ENCODE measurements around the gene DNAI1. TPM values are rescaled to one million over a fixed set of nuclear protein-coding genes. Genes with fewer than 3 reads are reported as not detected.

Gene DNAI1
- polyA plus RNA-seq, 3 donors, result 0.10 to 0.26 TPM; not detected in 1

DNA sequence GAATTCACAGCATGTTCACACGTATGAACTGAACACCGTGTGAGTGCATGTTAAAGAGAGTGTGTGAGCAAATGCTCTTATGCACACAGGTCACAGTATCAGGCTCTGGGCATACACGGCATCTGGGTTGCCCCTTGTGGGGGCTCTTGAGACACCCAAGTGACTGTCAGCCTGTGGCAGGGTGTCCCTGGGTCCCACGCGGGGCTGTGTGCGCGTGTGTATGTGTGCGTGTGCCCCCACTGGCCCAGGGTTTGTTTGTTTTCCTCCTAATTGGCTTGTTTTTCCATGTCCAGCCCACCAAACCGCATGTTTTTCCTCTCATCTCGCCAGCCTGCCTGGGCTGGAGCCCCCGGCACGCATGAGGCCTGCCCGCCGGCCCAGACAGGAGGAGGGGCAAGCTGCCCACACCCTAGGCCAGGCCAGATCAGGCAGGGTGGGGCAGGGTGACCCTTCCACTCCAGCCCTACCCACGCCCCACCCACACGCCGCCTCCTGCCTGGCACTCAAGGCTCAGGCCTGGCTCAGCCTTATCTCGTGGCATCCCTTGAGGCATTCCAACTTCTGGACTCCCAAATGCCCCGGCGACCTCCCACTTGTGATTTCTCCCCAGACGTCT lies 102.1 kb downstream of the DNAI1 start:
- no peak overlapping the region for H3K27ac ChIP-seq (ENCODE audit: low read depth, low read length)
- WGBS, 3 donors, result 62 to 77% (median 65%) methylated on average over 18 to 21 of the region's 21 CpGs

GRCh38 chr9:34562135-34562745 lies 103.6 kb downstream of the DNAI1 start:
- WGBS, 3 donors, result 84 to 90% (median 85%) methylated on average over 7 of the region's 7 CpGs

GRCh38 chr9:34563262-34563661 lies 104.7 kb downstream of the DNAI1 start:
- 65 to 72% (median 70%) methylated on average over 5 of the region's 5 CpGs for WGBS, 3 donors
- no peak overlapping the region for H3K27ac ChIP-seq (ENCODE audit: low read depth, low read length)

More at GRCh38 chr9:34562135-34562745, 103.6 kb downstream of the DNAI1 start:
- no peak overlapping the region for H3K27ac ChIP-seq (ENCODE audit: low read depth, low read length)

- 87 to 94% (median 91%) methylated on average over 16 of the region's 16 CpGs for WGBS, 3 donors
- no peak overlapping the region for H3K27ac ChIP-seq (ENCODE audit: low read depth, low read length)
These were observed 106.0 kb downstream of the DNAI1 start for GRCh38 chr9:34564617-34565016.

DNA sequence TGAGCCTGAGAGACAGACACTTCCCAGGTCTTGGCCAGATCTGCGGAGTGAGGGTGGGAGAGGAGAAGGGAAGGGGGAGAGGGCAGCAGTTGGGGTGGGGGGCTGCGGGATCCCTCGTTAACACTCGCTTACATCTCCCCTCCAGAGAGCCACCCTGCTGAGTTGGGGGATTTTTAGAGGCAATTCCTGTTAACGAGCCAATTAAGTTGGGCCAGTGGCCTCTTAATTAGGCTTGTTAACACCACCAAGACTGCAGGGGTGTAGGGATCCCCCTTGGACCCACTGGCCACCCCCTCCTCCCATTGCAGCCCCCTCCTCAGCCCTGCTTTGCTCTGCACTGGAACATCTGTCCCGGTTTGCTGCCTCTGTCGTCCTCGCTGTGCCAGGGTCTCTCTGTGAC lies 107.3 kb downstream of the DNAI1 start:
- 56 to 78% (median 75%) methylated on average over 8 of the region's 8 CpGs for WGBS, 3 donors
- no peak overlapping the region for H3K27ac ChIP-seq (ENCODE audit: low read depth, low read length)

- 67 to 76% (median 68%) methylated on average over 8 of the region's 8 CpGs for WGBS, 3 donors
- no peak overlapping the region for H3K27ac ChIP-seq (ENCODE audit: low read depth, low read length)
These were observed 107.7 kb downstream of the DNAI1 start for GRCh38 chr9:34566322-34566721.

DNA sequence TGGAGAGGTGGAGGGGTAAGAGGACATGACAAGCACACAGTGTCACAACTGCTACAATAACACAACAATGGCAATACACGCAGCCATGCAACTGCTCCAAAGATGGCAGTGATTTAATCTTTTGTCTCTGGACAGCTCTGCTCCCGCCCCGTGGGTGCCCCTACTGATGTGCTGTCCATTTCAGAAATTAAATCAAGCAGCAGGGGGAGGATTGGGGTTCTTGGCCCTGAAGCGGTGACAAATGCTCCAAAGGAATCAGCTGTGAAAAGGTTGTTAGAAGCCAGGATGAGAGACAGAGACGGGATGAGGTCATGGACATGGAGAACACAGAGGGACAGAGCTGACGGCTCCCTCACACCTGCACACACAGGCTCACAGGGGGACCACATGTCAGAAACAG lies 108.4 kb downstream of the DNAI1 start:
- 77 to 84% (median 82%) methylated on average over 6 of the region's 6 CpGs for WGBS, 3 donors
- no peak overlapping the region for H3K27ac ChIP-seq (ENCODE audit: low read depth, low read length)

DNA sequence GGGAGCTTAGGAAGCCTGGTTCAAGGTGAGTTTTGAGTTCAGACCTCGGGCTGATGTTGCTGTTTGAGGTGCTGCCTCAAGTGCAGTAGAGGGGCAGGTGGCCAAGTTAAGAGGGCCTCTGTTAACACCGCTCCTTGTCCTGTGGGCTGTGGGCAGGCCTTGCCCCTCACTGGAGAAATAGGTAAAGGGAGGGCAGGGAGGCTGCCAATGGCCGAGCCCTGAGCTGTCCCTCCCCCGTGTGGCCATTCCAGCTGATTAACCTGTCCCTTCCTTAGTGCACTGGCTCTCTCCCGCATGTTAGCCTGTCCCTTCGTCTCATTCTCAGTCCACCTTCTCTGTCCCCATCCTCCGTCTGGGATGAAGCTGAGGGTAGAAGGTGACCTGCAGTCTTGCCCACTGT lies 109.5 kb downstream of the DNAI1 start:
- H3K27ac ChIP-seq (ENCODE audit: low read depth, low read length), result no peak overlapping the region
- WGBS, 3 donors, result 63 to 88% (median 84%) methylated on average over 7 of the region's 7 CpGs

DNA sequence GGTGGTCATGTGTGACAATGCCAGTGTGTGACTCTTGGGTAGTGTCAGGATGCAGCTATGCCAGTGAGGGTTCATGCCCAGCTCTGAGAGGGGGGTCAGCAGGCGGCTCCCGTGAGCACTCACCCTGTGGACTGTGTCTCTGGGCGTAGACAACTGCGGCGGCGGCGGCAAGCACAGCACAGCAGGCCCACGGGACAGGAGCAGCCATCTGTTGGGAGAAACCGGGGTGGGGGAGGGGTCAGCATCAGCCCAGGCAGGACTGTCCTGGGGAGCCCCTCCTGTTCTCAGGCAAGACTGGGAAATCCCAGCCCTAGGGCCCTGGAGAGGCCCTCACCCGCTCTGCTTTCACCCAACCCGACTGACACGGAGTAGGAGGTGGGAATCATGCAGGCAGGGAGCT lies 110.2 kb downstream of the DNAI1 start:
- WGBS, 3 donors, result 66 to 85% (median 75%) methylated on average over 12 of the region's 12 CpGs
- no peak overlapping the region for H3K27ac ChIP-seq (ENCODE audit: low read depth, low read length)

GRCh38 chr9:34570376-34570775 lies 111.8 kb downstream of the DNAI1 start:
- 65 to 78% (median 66%) methylated on average over 11 of the region's 11 CpGs for WGBS, 3 donors
- H3K27ac ChIP-seq (ENCODE audit: low read depth, low read length), result no peak overlapping the region

Other genes starting within 250 kb of the DNAI1 start
- under 1 TPM; 0.12 to 0.29 (median 0.22) TPM for gene KIF24, start 129.5 kb upstream of the DNAI1 start, polyA plus RNA-seq
- gene NUDT2, start 129.2 kb upstream of the DNAI1 start, polyA plus RNA-seq, result 10 to 100 TPM; 18.8 to 34.8 (median 23.0) TPM
- gene MYORG, start 81.9 kb upstream of the DNAI1 start, polyA plus RNA-seq, result 10 to 100 TPM in 1 of 3 donors, 1 to 10 TPM in 2; 5.2 to 12.1 (median 6.1) TPM
- 10 to 100 TPM in 2 of 3 donors, 1 to 10 TPM in 1; 5.7 to 14.5 (median 13.6) TPM for gene FAM219A, start 235 bp upstream of the DNAI1 start, polyA plus RNA-seq
- 1 to 10 TPM; 1.1 to 2.7 (median 1.3) TPM for gene ENHO, start 64.2 kb downstream of the DNAI1 start, polyA plus RNA-seq
- 100 to 1,000 TPM in 1 of 3 donors, 10 to 100 TPM in 2; 18.9 to 174 (median 82.9) TPM for gene CNTFR, start 130.9 kb downstream of the DNAI1 start, polyA plus RNA-seq
- 10 to 100 TPM; 25.6 to 31.9 (median 28.2) TPM for gene RPP25L, start 153.3 kb downstream of the DNAI1 start, polyA plus RNA-seq
- gene DCTN3, start 161.7 kb downstream of the DNAI1 start, polyA plus RNA-seq, result 100 to 1,000 TPM in 1 of 3 donors, 10 to 100 TPM in 2; 58.7 to 108 (median 84.4) TPM
- gene ARID3C, start 170.3 kb downstream of the DNAI1 start, polyA plus RNA-seq, result not detected
- gene SIGMAR1, start 179.0 kb downstream of the DNAI1 start, polyA plus RNA-seq, result 10 to 100 TPM; 38.1 to 84.8 (median 48.0) TPM
- 10 to 100 TPM; 18.5 to 35.9 (median 26.6) TPM for gene GALT, start 187.9 kb downstream of the DNAI1 start, polyA plus RNA-seq
- gene IL11RA, start 193.4 kb downstream of the DNAI1 start, polyA plus RNA-seq, result 10 to 100 TPM in 2 of 3 donors, 1 to 10 TPM in 1; 5.3 to 43.3 (median 14.2) TPM
- under 1 TPM in 2 of 3 donors, not detected in 1; 0.12 to 0.34 TPM for gene CCL27, start 203.9 kb downstream of the DNAI1 start, polyA plus RNA-seq
- 1 to 10 TPM; 2.2 to 7.7 (median 3.4) TPM for gene CCL19, start 232.5 kb downstream of the DNAI1 start, polyA plus RNA-seq